NT2/D1 (cell line): ENCODE data around the gene PFKP.

ENCODE experiments used
- SUZ12 ChIP-seq: IDR thresholded peaks from 2 replicates; pipeline ENCODE4 v1.6.1; 2011; ENCODE audit not compliant: insufficient read length, insufficient read depth; ENCODE audit errors: extremely low read depth
- YY1 ChIP-seq: IDR thresholded peaks from 2 replicates; pipeline ENCODE4 v1.6.1; 2011; ENCODE audit not compliant: insufficient read length, insufficient read depth
- ZNF274 ChIP-seq: IDR thresholded peaks from 2 replicates; pipeline ENCODE4 v1.6.1; 2011; ENCODE audit warnings: mild to moderate bottlenecking, low read depth, low read length

- no peak for TF ChIP-seq ZNF274
- TF ChIP-seq SUZ12, result no peak
- TF ChIP-seq YY1, result no peak
Measured at GRCh38 chr10:3186368-3186767, 119.0 kb downstream of the PFKP start.
